COLO668 (cell line): ENCODE measurements around the gene AGA.

Source experiments
- DNase-seq: peaks from one replicate; lab custom pipeline; 2025; ENCODE audit not compliant: unreplicated experiment; lab: John Stamatoyannopoulos, UW

AGA gene

DNA sequence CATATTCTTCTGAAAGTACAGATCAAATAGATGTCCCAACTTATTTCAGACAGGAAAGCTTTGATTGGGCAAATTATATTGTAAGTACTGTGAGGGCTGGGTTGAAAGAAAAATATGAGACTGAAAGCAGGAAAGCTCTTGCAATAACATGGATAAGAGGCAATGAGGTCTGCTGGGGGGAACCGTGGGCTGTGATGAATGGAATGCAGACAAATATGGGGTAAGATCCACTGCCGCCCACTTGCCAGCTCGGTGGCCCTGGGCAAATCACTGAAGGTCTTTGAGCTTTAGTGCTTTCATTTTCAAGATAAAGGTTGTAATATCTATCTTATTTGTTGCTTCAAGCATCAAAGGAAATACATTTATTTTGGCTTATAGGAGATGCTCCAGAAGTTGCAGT, 51.0 kb downstream of the AGA start:
- DNase-seq: no peak

DNA sequence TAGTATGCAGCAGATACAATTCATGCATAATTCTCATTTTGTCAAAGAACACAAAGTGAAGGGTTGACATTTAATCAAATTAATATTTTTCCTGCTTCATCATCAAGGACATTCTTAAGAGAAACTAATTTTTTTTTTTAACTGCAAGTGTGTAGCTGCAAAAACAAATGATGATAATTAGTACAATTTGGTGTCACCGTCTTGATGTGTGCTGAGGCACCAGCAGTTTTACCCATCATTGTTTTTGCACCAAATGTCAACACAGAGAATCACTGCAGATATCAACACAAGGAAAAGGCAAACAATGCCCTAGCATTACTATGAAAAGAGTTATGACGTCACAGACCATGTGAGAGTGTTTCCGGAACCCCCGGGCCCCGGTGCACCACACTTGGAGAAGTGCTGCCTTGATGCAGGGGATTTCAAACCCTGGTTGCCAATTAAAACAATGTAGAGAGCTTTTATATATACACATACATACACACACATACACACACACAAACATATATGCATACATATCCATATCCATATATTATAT, 55.9 kb downstream of the AGA start:
- no peak for DNase-seq

DNA sequence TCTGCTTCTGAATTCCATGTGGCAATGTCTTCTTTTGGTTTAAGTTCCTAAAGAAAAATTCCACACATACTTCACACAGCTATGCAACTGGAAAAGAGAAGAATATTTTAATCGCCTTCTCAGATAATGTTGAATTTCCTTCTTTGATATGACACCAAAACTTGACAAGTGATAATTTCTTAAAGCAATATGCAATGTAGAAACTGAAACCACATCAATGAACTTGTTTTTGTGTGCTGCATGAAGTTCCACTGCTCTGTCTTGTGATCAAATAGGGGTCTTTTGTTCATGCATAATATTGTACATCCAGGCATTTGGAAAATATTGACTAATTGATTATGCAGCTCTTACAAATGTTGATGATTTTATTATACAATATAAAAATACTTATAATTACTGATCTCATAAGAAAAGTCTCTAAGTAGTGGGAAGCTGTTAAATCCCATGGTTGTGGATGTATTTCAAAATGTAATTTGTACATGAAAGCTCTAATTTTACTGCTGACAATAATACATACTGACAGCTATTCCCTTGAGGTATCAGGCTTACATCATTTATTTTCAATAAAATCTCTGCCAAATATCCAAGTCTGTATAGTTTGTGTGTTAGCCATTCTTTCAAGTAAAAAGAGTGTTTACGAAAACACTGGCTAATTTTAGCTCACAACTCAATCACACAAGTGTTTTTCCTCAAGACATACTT, 56.5 kb downstream of the AGA start:
- no peak for DNase-seq

DNA sequence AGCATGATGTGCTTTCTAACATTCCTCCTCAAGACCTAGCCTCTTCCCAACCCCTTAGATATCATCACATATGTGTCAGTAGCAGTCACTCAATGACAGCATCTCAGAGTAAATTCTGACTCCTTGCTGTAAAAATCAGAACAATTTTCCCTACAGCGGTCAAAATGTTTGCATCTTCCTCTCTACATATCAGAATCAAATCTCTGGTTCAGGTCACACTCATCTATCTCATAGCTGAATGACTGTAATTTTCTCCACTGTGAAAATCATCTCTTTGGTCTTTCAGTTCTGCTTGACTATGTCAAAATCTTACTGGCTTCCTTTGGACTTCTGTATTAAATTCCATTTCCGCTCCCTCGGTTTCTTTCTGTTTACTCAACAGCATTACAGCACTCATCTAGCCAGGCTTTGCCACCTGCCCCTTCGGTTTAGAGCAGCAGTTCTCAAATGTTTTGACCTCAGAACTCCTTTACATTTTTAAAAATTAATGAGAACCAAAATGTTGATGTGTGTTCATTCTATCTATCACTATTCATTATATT, 57.3 kb downstream of the AGA start:
- no peak for DNase-seq

DNA sequence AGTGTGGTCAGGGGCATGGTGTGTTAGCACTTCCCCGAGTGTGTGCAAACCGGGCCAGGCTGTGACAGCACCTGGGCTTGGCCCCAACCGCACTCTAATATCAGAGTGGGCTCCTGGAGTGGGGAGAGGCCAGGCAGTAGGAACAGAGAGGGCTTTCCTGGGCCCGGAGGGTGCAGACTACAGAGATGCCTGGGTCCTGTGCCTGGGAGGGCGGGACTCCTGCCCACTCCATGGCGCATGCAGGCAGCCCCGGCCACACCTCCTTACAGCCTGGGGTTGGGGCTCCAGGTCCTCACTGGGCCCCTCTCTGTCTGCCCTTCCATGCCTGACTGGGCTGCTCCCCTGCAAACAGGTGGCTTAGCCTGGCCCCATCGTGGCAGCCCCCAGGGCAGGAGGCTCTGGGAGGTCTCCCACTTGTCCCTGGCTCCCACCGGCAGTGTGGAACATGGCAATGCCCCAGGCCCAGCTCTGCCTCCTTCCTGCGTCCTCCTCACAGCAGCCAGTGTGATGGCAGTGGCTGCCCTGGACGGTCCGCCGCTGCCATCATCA, 60.4 kb downstream of the AGA start:
- DNase-seq: no peak
